HepG2 (cell line): Measurements from ENCODE around the gene DOHH. TPM values are rescaled to one million over a fixed set of nuclear protein-coding genes. Genes with fewer than 3 reads are reported as not detected.

Source experiments
- ARID2 ChIP-seq: sonication (generic); formaldehyde crosslinking; IDR thresholded peaks from 2 replicates; pipeline ENCODE4 v1.8.1; 2022; ENCODE audit warnings: mild to moderate bottlenecking, missing genetic modification reagents, borderline replicate concordance
- ATRX ChIP-seq: sonication (generic); formaldehyde crosslinking; IDR thresholded peaks from 2 replicates; pipeline ENCODE4 v1.4.0; 2020; ENCODE audit warnings: missing genetic modification reagents, borderline replicate concordance
- BHLHE40 ChIP-seq: IDR thresholded peaks from 2 replicates; pipeline ENCODE4 v1.6.1; 2011; ENCODE audit warnings: low read length, improper control_type of control experiment
- CBX2 ChIP-seq, 2 experiments: fragments of 200-600 bp in 1 of 2; sonication (generic); formaldehyde crosslinking in 1 of 2; IDR thresholded peaks; 2 replicates each; pipeline versions ENCODE4 v1.7.0 to v1.8.1; 2018 to 2022; ENCODE audit warnings: low read depth in 2 of 2, low read length in 1 of 2, mild to moderate bottlenecking in 1 of 2, missing genetic modification reagents in 1 of 2
- CC2D1A ChIP-seq: sonication (generic); formaldehyde crosslinking; IDR thresholded peaks from 2 replicates; pipeline ENCODE4 v1.8.1; 2023; ENCODE audit warnings: mild to moderate bottlenecking, missing genetic modification reagents
- ESRRA ChIP-seq: sonication (generic); formaldehyde crosslinking; IDR thresholded peaks from 2 replicates; pipeline ENCODE4 v1.5.1; 2020; ENCODE audit warnings: mild to moderate bottlenecking, low read depth, missing genetic modification reagents
- FOXJ3 ChIP-seq: sonication (generic); formaldehyde crosslinking; IDR thresholded peaks from 2 replicates; pipeline ENCODE4 v1.4.0; 2020; ENCODE audit warnings: missing genetic modification reagents, mild to moderate bottlenecking, borderline replicate concordance
- FOXM1 ChIP-seq: sonication (generic); formaldehyde crosslinking; IDR thresholded peaks from 2 replicates; pipeline ENCODE4 v1.5.0; 2020; ENCODE audit warnings: missing genetic modification reagents
- GZF1 ChIP-seq: sonication (generic); formaldehyde crosslinking; IDR thresholded peaks from 2 replicates; pipeline ENCODE4 v1.5.1; 2020; ENCODE audit warnings: mild to moderate bottlenecking, missing genetic modification reagents
- KLF9 ChIP-seq: IDR thresholded peaks from 2 replicates; pipeline ENCODE4 v1.6.1; 2016; ENCODE audit warnings: low read depth
- NFE2L2 ChIP-seq: fragments of 150-350 bp; IDR thresholded peaks from 2 replicates; pipeline ENCODE4 v1.6.1; 2014; ENCODE audit warnings: low read length
- NFKB2 ChIP-seq: sonication (generic); formaldehyde crosslinking; IDR thresholded peaks from 2 replicates; pipeline ENCODE4 v1.4.0; 2020; ENCODE audit warnings: missing genetic modification reagents, borderline replicate concordance
- PAWR ChIP-seq: sonication (generic); formaldehyde crosslinking; IDR thresholded peaks from 2 replicates; pipeline ENCODE4 v1.4.0; 2020; ENCODE audit warnings: missing genetic modification reagents, mild to moderate bottlenecking, borderline replicate concordance
- TBP ChIP-seq: sonication (generic); formaldehyde crosslinking; IDR thresholded peaks from 2 replicates; pipeline ENCODE4 v1.5.0; 2020; ENCODE audit warnings: missing genetic modification reagents
- XRCC5 ChIP-seq: fragments of 200-400 bp; formaldehyde crosslinking; optimal IDR thresholded peaks from 2 replicates; pipeline ENCODE3; 2017; ENCODE audit warnings: mild to moderate bottlenecking, low read length
- YY1 ChIP-seq: IDR thresholded peaks from 2 replicates; pipeline ENCODE4 v1.6.1; 2011; ENCODE audit warnings: low read length, low read depth, moderate library complexity, mild to moderate bottlenecking; ENCODE audit not compliant: insufficient read depth, insufficient replicate concordance
- ZNF225 ChIP-seq: sonication (generic); formaldehyde crosslinking; IDR thresholded peaks from 2 replicates; pipeline ENCODE4 v1.4.0; 2020; ENCODE audit warnings: mild to moderate bottlenecking, missing genetic modification reagents
- ZNF234 ChIP-seq: sonication (generic); formaldehyde crosslinking; conservative IDR thresholded peaks from 2 replicates; pipeline ENCODE4 v1.5.1; 2020; ENCODE audit warnings: mild to moderate bottlenecking, missing genetic modification reagents
- ZNF564 ChIP-seq: sonication (generic); formaldehyde crosslinking; IDR thresholded peaks from 2 replicates; pipeline ENCODE4 v1.8.1; 2023; ENCODE audit warnings: mild to moderate bottlenecking, missing genetic modification reagents
- ZNF577 ChIP-seq: sonication (generic); formaldehyde crosslinking; IDR thresholded peaks from 2 replicates; pipeline ENCODE4 v1.4.0; 2020; ENCODE audit warnings: mild to moderate bottlenecking, low read depth, missing genetic modification reagents, borderline replicate concordance
- ZNF766 ChIP-seq: sonication (generic); formaldehyde crosslinking; IDR thresholded peaks from 2 replicates; pipeline ENCODE4 v1.5.0; 2020; ENCODE audit warnings: missing genetic modification reagents, borderline replicate concordance
- ZNF816 ChIP-seq: sonication (generic); formaldehyde crosslinking; IDR thresholded peaks from 2 replicates; pipeline ENCODE4 v1.8.0; 2022; ENCODE audit warnings: missing genetic modification reagents, mild to moderate bottlenecking, borderline replicate concordance
- ZNF83 ChIP-seq: sonication (generic); formaldehyde crosslinking; IDR thresholded peaks from 2 replicates; pipeline ENCODE4 v1.4.0; 2020; ENCODE audit warnings: missing genetic modification reagents, mild to moderate bottlenecking, borderline replicate concordance
- ZSCAN21 ChIP-seq: sonication (generic); formaldehyde crosslinking; IDR thresholded peaks from 2 replicates; pipeline ENCODE4 v1.8.0; 2022; ENCODE audit warnings: mild to moderate bottlenecking, missing genetic modification reagents, moderate library complexity, borderline replicate concordance
- polyA plus RNA-seq, 8 experiments: library from polyadenylated mRNA; depleted of rRNA in 3 of 8; stranded (reverse) in 7 of 8; unstranded in 1 of 8; fragments of >200 nt; fragmentation: Illumina TruSeq in 4 of 8; extraction: Trizol in 4 of 8; gene quantifications; 2 replicates each; pipeline versions ENCODE4 v1.2.1 to v1.2.3, GENCODE V29; 2011 to 2016; ENCODE audit warnings: low read depth in 4 of 8, missing spikeins in 1 of 8, mixed read lengths in 1 of 8; ENCODE audit not compliant: insufficient read depth in 1 of 8
- total RNA-seq, 5 experiments: library from RNA; depleted of rRNA; stranded (reverse); fragments of >200 nt; fragmentation: Illumina TruSeq; extraction: Trizol; gene quantifications; 2 replicates each; pipeline ENCODE4 v1.2.3, GENCODE V29; 2016; ENCODE audit warnings: low read depth in 1 of 5
- TF ChIP-seq, protein P1 (sequence below): sonication (generic); formaldehyde crosslinking; IDR thresholded peaks from 2 replicates; pipeline ENCODE4 v1.5.0; 2020; ENCODE audit warnings: missing genetic modification reagents, mild to moderate bottlenecking, borderline replicate concordance
- TF ChIP-seq, protein P2 (sequence below): sonication (generic); formaldehyde crosslinking; IDR thresholded peaks from 2 replicates; pipeline ENCODE4 v1.4.0; 2020; ENCODE audit warnings: missing genetic modification reagents
- TF ChIP-seq, protein P3 (sequence below): sonication (generic); formaldehyde crosslinking; conservative IDR thresholded peaks from 2 replicates; pipeline ENCODE4 v1.8.1; 2023; ENCODE audit warnings: missing genetic modification reagents
- TF ChIP-seq, protein P4 (sequence below): sonication (generic); formaldehyde crosslinking; IDR thresholded peaks from 2 replicates; pipeline ENCODE4 v1.8.0; 2023; ENCODE audit warnings: mild to moderate bottlenecking, missing genetic modification reagents

DOHH gene
- total and polyA plus RNA-seq, 2 of the 13 experiments (the other 11 are each of a cell fraction or from before 2014, with no cell fraction given): 3.5 to 13.7 TPM

DNA sequence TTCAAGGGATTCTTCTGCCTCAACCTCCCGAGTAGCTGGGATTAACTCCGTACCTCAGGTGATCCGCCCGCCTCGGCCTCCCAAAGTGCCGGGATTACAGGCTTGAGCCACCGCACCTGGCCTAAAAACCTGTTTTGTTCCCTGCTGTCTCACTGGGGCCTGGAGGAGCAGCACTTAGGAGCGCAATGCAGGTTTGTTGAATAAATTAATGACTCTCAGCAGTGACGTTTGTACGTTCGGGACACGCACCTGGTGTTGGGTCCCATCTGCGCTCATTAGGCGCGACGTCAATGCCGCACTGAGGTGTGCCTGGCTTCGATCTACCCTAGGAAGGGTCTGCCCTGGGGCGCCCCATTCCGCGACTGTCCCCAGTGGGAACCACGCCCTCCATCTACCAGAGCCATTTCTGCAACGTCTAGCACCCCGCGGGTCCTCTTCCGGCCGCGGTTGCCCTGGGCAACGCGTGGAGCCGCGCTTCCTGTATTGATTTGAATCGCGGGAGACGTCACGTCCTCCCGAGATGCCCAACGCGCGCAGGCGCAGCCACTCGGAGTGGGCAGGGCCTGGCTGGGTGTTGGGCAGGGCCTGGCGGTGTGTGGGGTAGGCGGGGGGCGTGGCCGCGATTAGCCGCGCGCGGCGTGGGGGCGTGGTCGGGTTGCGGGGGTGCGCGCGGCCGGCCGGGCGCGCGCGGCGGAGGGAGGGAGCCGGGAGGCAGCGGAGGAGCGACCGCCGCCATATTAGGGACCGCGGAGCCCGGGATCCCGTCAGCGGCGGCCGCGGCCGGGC is 5.3 kb upstream of the DOHH start, which contains the start of gene FZR1 (continued):
- TF ChIP-seq YY1 (peak; percentile 91), ESRRA (CRISPR knock-in tag) (no peak), ZNF83 (CRISPR knock-in tag) (no peak), NFKB2 (CRISPR knock-in tag) (peak; percentile 52; the same call in 1 of the 2 replicates), ZNF577 (CRISPR knock-in tag) (no peak), FOXJ3 (CRISPR knock-in tag) (no peak), KLF9 (CRISPR knock-in tag) (peak; percentile 91), ZNF564 (CRISPR knock-in tag) (no peak), ZSCAN21 (CRISPR knock-in tag) (peak; percentile 80), ATRX (CRISPR knock-in tag) (no peak), ZNF225 (CRISPR knock-in tag) (no peak), CBX2 (IDR thresholded peaks at IDR 0.05; ENCODE audit: low read depth, low read length) (no peak), CBX2 (CRISPR knock-in tag; IDR thresholded peaks at IDR 0.05; ENCODE audit: low read depth) (no peak), BHLHE40 (no peak), ZNF816 (CRISPR knock-in tag) (no peak), FOXM1 (CRISPR knock-in tag) (peak; percentile 100), ZNF234 (no peak), ZNF766 (CRISPR knock-in tag) (no peak), CC2D1A (CRISPR knock-in tag) (no peak), GZF1 (no peak), XRCC5 (peak; percentile 26), TBP (CRISPR knock-in tag) (no peak), PAWR (CRISPR knock-in tag) (no peak), ARID2 (no peak), NFE2L2 (no peak)
- TF ChIP-seq, protein P1, sequence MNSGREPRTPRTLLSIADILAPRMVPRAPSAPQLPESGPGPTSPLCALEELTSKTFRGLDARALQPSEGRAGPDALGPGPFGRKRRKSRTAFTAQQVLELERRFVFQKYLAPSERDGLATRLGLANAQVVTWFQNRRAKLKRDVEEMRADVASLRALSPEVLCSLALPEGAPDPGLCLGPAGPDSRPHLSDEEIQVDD: no peak
- TF ChIP-seq, protein P2, sequence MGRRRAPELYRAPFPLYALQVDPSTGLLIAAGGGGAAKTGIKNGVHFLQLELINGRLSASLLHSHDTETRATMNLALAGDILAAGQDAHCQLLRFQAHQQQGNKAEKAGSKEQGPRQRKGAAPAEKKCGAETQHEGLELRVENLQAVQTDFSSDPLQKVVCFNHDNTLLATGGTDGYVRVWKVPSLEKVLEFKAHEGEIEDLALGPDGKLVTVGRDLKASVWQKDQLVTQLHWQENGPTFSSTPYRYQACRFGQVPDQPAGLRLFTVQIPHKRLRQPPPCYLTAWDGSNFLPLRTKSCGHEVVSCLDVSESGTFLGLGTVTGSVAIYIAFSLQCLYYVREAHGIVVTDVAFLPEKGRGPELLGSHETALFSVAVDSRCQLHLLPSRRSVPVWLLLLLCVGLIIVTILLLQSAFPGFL (CRISPR knock-in tag): no peak
- TF ChIP-seq, protein P3, sequence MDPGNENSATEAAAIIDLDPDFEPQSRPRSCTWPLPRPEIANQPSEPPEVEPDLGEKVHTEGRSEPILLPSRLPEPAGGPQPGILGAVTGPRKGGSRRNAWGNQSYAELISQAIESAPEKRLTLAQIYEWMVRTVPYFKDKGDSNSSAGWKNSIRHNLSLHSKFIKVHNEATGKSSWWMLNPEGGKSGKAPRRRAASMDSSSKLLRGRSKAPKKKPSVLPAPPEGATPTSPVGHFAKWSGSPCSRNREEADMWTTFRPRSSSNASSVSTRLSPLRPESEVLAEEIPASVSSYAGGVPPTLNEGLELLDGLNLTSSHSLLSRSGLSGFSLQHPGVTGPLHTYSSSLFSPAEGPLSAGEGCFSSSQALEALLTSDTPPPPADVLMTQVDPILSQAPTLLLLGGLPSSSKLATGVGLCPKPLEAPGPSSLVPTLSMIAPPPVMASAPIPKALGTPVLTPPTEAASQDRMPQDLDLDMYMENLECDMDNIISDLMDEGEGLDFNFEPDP (CRISPR knock-in tag): no peak
- TF ChIP-seq, protein P4, sequence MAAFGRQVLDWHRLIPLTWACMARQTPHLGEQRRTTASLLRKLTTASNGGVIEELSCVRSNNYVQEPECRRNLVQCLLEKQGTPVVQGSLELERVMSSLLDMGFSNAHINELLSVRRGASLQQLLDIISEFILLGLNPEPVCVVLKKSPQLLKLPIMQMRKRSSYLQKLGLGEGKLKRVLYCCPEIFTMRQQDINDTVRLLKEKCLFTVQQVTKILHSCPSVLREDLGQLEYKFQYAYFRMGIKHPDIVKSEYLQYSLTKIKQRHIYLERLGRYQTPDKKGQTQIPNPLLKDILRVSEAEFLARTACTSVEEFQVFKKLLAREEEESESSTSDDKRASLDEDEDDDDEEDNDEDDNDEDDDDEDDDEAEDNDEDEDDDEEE (CRISPR knock-in tag): no peak
